K562 (cell line): ENCODE results near the gene DMD. TPM values are rescaled to one million over a fixed set of nuclear protein-coding genes. Genes with fewer than 3 reads are reported as not detected.

Source experiments
- ATAC-seq: fragments of 200-7000 bp; cut with Tn5 transposase; 3 replicates; pipeline ENCODE4 v1.9.1; 2020; ENCODE audit warnings: moderate library complexity
- BruUV-seq: library from RNA; stranded (reverse); fragments of 400-500 nt; replicated peaks from 2 replicates; lab custom pipeline; 2021; lab: Mats Ljungman, UMichigan
- CTCF ChIA-PET: fragments of 300-600 bp; formaldehyde crosslinking; extraction: SDS; loops from one replicate; lab custom pipeline; 2021; ENCODE audit warnings: low intra/inter-chr PET ratio; lab: Yijun Ruan, JAX
- POLR2A ChIA-PET: fragments of 300-600, 350-650 bp; sonication (Branson Sonifier 250); formaldehyde crosslinking; extraction: SDS; loops from one replicate; lab custom pipeline; 2021; ENCODE audit warnings: antibody characterized with exemption, inconsistent platforms; lab: Yijun Ruan, JAX
- DNase-seq, 4 experiments: peaks; one replicate each; pipeline versions ENCODE4 v3.0.0 to v3.0.0-alpha.2; 2011 to 2018; ENCODE audit warnings: low spot score in 3 of 4, mixed read lengths in 3 of 4; ENCODE audit errors: extremely low read depth in 1 of 4
- FAIRE-seq: peaks from 2 replicates; lab custom pipeline; 2011; peaks lifted over from hg19 to GRCh38; lab: Jason Lieb, UNC
- H2AFZ ChIP-seq: 2 replicates; pipeline ENCODE4 v1.6.0; 2011; ENCODE audit warnings: low read depth, low read length, control low read depth, inconsistent platforms
- H3K27ac ChIP-seq: fragments of 200-600 bp; 3 replicates; pipeline ENCODE4 v1.8.0; 2011; ENCODE audit warnings: low read depth, mild to moderate bottlenecking, control low read depth, inconsistent platforms, low read length, moderate library complexity, mixed read lengths; ENCODE audit errors: extremely low read depth
- H3K27me3 ChIP-seq, 2 experiments: fragments of 300-600 bp in 1 of 2; 2 replicates in 1 of 2; 3 replicates in 1 of 2; pipeline versions ENCODE4 v1.6.0 to v1.8.0; 2011; ENCODE audit warnings: inconsistent platforms in 2 of 2, low read length in 2 of 2, mild to moderate bottlenecking in 1 of 2, mixed read lengths in 1 of 2, moderate library complexity in 1 of 2; ENCODE audit not compliant: control insufficient read depth in 2 of 2, insufficient read depth in 2 of 2
- H3K36me3 ChIP-seq: fragments of 300-600 bp; 3 replicates; pipeline ENCODE4 v1.8.0; 2011; ENCODE audit warnings: mild to moderate bottlenecking, low read length, inconsistent platforms; ENCODE audit not compliant: control insufficient read depth, insufficient read depth
- H3K4me1 ChIP-seq, 2 experiments: fragments of 200-600 bp in 1 of 2; replicated peaks in 1 of 2; 2 replicates in 1 of 2; 3 replicates in 1 of 2; pipeline versions ENCODE4 v1.5.1 to v1.8.0; 2011; ENCODE audit warnings: inconsistent platforms in 2 of 2, low read length in 2 of 2, mild to moderate bottlenecking in 1 of 2, mixed read lengths in 1 of 2, moderate library complexity in 1 of 2; ENCODE audit not compliant: control insufficient read depth in 2 of 2, insufficient read depth in 2 of 2
- H3K4me2 ChIP-seq: 2 replicates; pipeline ENCODE4 v1.6.1; 2011; ENCODE audit warnings: low read length, control low read depth, inconsistent platforms, mixed read lengths; ENCODE audit not compliant: insufficient read depth
- H3K4me3 ChIP-seq: fragments of 200-600 bp; sonication (generic), shearing (Covaris generic); 2 replicates; pipeline ENCODE4 v1.5.1; 2016; ENCODE audit warnings: control low read depth, inconsistent platforms
- H3K79me2 ChIP-seq: fragments of 200-600 bp; 3 replicates; pipeline ENCODE4 v1.8.0; 2011; ENCODE audit warnings: low read length, inconsistent platforms; ENCODE audit not compliant: control insufficient read depth, insufficient read depth
- H3K9ac ChIP-seq, 2 experiments: 2 replicates each; pipeline versions ENCODE4 v1.6.0 to v1.6.1; 2011; ENCODE audit warnings: low read depth in 2 of 2, low read length in 2 of 2, control low read depth in 1 of 2, inconsistent platforms in 1 of 2, mild to moderate bottlenecking in 1 of 2, mixed read lengths in 1 of 2; ENCODE audit not compliant: insufficient read depth in 1 of 2
- H3K9me1 ChIP-seq: one replicate; pipeline ENCODE4 v1.6.0; 2011; ENCODE audit warnings: inconsistent platforms, mild to moderate bottlenecking, low read length, moderate library complexity; ENCODE audit not compliant: control insufficient read depth, insufficient read depth
- H3K9me3 ChIP-seq: replicated peaks from 2 replicates; pipeline ENCODE4 v1.5.1; 2011; ENCODE audit warnings: low read depth, low read length, inconsistent platforms; ENCODE audit not compliant: control insufficient read depth, insufficient read depth
- H4K20me1 ChIP-seq: replicated peaks from 2 replicates; pipeline ENCODE4 v1.6.1; 2011; ENCODE audit warnings: low read length, inconsistent platforms, mixed read lengths; ENCODE audit not compliant: control insufficient read depth, insufficient read depth
- HNRNPLL ChIP-seq: fragments of 200-400 bp; formaldehyde crosslinking; IDR thresholded peaks from 2 replicates; pipeline ENCODE4 v1.6.1; 2017; ENCODE audit warnings: low read length, low read depth, mild to moderate bottlenecking; ENCODE audit not compliant: poor library complexity, severe bottlenecking
- MAFG ChIP-seq: fragments of 450-650 bp; conservative IDR thresholded peaks from 2 replicates; pipeline ENCODE4 v1.6.1; 2016; ENCODE audit warnings: missing genetic modification characterization, missing compliant biosample characterization
- MYNN ChIP-seq, 2 experiments: sonication (generic); formaldehyde crosslinking in 1 of 2; IDR thresholded peaks; 2 replicates each; pipeline versions ENCODE4 v1.5.0 to v1.6.1; 2016 to 2020; ENCODE audit warnings: antibody characterized with exemption in 1 of 2, missing genetic modification reagents in 1 of 2
- NCOR1 ChIP-seq: fragments of 450-650 bp; IDR thresholded peaks from 2 replicates; pipeline ENCODE4 v1.6.1; 2016; ENCODE audit warnings: mild to moderate bottlenecking, moderate library complexity
- POLR2B ChIP-seq: fragments of 450-650 bp; IDR thresholded peaks from 2 replicates; pipeline ENCODE4 v1.6.1; 2018; ENCODE audit warnings: low read depth; ENCODE audit not compliant: partially characterized antibody
- RBM34 ChIP-seq: fragments of 200-400 bp; formaldehyde crosslinking; IDR thresholded peaks from 2 replicates; pipeline ENCODE4 v1.6.1; 2018; ENCODE audit warnings: low read length, borderline replicate concordance; ENCODE audit not compliant: insufficient read depth
- RFX1 ChIP-seq: fragments of 450-650 bp; IDR thresholded peaks from 2 replicates; pipeline ENCODE4 v1.6.1; 2016; ENCODE audit warnings: mild to moderate bottlenecking, moderate library complexity
- SFPQ ChIP-seq: fragments of 200-400 bp; formaldehyde crosslinking; IDR thresholded peaks from 2 replicates; pipeline ENCODE4 v1.6.1; 2017; ENCODE audit warnings: mild to moderate bottlenecking, low read depth, low read length, moderate library complexity
- SRSF3 ChIP-seq: fragments of 200-400 bp; formaldehyde crosslinking; IDR thresholded peaks from 2 replicates; pipeline ENCODE4 v1.6.1; 2016; ENCODE audit warnings: mild to moderate bottlenecking, low read length, moderate library complexity; ENCODE audit not compliant: insufficient read depth
- ZNF224 ChIP-seq: sonication (generic); formaldehyde crosslinking; IDR thresholded peaks from 2 replicates; pipeline ENCODE4 v1.8.0; 2022; ENCODE audit warnings: mild to moderate bottlenecking, missing genetic modification reagents
- ZNF3 ChIP-seq: fragments of 250-450 bp; sonication (Bioruptor Pico); IDR thresholded peaks from 2 replicates; pipeline ENCODE4 v1.5.0; 2021; ENCODE audit warnings: mild to moderate bottlenecking, moderate library complexity
- ZNF347 ChIP-seq: fragments of 450-650 bp; formaldehyde crosslinking; IDR thresholded peaks from 2 replicates; pipeline ENCODE4 v1.4.0; 2020; ENCODE audit warnings: low read depth, mild to moderate bottlenecking, moderate library complexity
- ZNF445 ChIP-seq: fragments of 250-450 bp; sonication (Bioruptor Pico); IDR thresholded peaks from 2 replicates; pipeline ENCODE4 v1.4.0; 2020; ENCODE audit warnings: low read depth, mild to moderate bottlenecking, moderate library complexity
- WGBS: fragments of 100-300 bp; shearing (Covaris generic); methylation state at CpG from one replicate; pipeline ENCODE4 v1.1.6; 2016; ENCODE audit warnings: low coverage, mixed read lengths; ENCODE audit not compliant: insufficient coverage; ENCODE audit errors: missing lambda C conversion rate; 5-methylcytosine and 5-hydroxymethylcytosine counted together
- in situ Hi-C: fragments of 300-500 bp; cut with MboI; formaldehyde crosslinking; loops from 4 replicates; pipeline ENCODE4 v1.15.0; 2018; ENCODE audit warnings: inconsistent platforms, mixed read lengths
- intact Hi-C: fragments of 100-400 bp; cut with micrococcal nuclease; formaldehyde crosslinking; loops from 2 replicates; pipeline ENCODE4 v1.14.2; 2022
- polyA plus RNA-seq, 8 experiments: library from polyadenylated mRNA; depleted of rRNA in 4 of 8; stranded (reverse) in 5 of 8; unstranded in 3 of 8; fragments of >200 nt; fragmentation: Nextera tagmentation in 2 of 8; fragmentation: Illumina TruSeq in 1 of 8; extraction: Ambion mirVana in 2 of 8; extraction: Trizol in 1 of 8; gene quantifications; 2 replicates each; pipeline versions ENCODE4 v1.2.1 to v1.2.3, GENCODE V29; 2011 to 2014; ENCODE audit warnings: inconsistent platforms in 1 of 8, missing spikeins in 1 of 8
- total RNA-seq, 7 experiments: library from RNA; depleted of rRNA in 6 of 7; stranded (reverse); fragments of >200 nt in 6 of 7; fragmentation: Illumina TruSeq in 2 of 7; extraction: Trizol in 2 of 7; gene quantifications; 2 replicates each; pipeline versions ENCODE4 v1.2.1 to v1.2.3, GENCODE V29; 2011 to 2021; ENCODE audit warnings: low replicate concordance in 1 of 7

DMD gene
- total and polyA plus RNA-seq, 9 of the 15 experiments (the other 6 are each of a cell fraction or from before 2014, with no cell fraction given): 3.8 to 20.4 (median 11.4) TPM

- TF ChIP-seq SFPQ (no peak), SRSF3 (no peak), MAFG (no peak), RFX1 (no peak), POLR2B (no peak)
These were observed 639.8 kb downstream of the DMD start (continued) for GRCh38 chrX:32571579-32571978.

- no peaks in the 10 kb centered on the region for H4K20me1 ChIP-seq
- FAIRE-seq (no peak), ATAC-seq (no peak), DNase-seq (no peak)
- no peak overlapping the region for H2AFZ ChIP-seq
- H3K27ac ChIP-seq: no peak overlapping the region
- no peaks in the 10 kb centered on the region for H3K9me3 ChIP-seq
- intact Hi-C loops: no loop called here
- no peaks in the 10 kb centered on the region for H3K4me1 ChIP-seq
- H3K4me3 ChIP-seq: no peak overlapping the region
- TF ChIP-seq MYNN (IDR thresholded peaks at IDR 0.05) (no peak), MYNN (CRISPR knock-in tag; IDR thresholded peaks at IDR 0.05) (no peak), HNRNPLL (no peak), ZNF347 (no peak), ZNF445 (CRISPR knock-in tag) (no peak), NCOR1 (no peak), ZNF224 (CRISPR knock-in tag) (no peak), RBM34 (no peak), ZNF3 (CRISPR knock-in tag) (no peak)
- TF ChIP-seq, all 486 proteins: peak for 0
- H3K36me3 ChIP-seq: no peaks in the 10 kb centered on the region
- ChIA-PET POLR2A (no interaction called here), CTCF (no interaction called here)
- WGBS: 0% methylated on average over 4 of the region's 4 CpGs
- H3K9me1 ChIP-seq: no peaks in the 10 kb centered on the region
- no peaks in the 10 kb centered on the region for H3K27me3 ChIP-seq
- no TSS peak for BruUV-seq
- H3K79me2 ChIP-seq: no peaks in the 10 kb centered on the region
- in situ Hi-C loops: no loop called here
- H3K9ac ChIP-seq: no peak overlapping the region
- no peak overlapping the region for H3K4me2 ChIP-seq
These were observed 649.1 kb downstream of the DMD start for GRCh38 chrX:32562261-32562660.
